K562 (cell line): ENCODE data around the gene CTIF. TPM values are rescaled to one million over a fixed set of nuclear protein-coding genes. Genes with fewer than 3 reads are reported as not detected.

Experiments
- CSDE1 ChIP-seq, 2 experiments: fragments of 450-650 bp; IDR thresholded peaks; 2 replicates each; pipeline ENCODE4 v1.6.1; 2016; ENCODE audit warnings: mild to moderate bottlenecking in 1 of 2
- ETV6 ChIP-seq, 3 experiments: fragments of 150-350 bp in 1 of 3; sonication (generic) in 1 of 3; formaldehyde crosslinking in 1 of 3; IDR thresholded peaks; 2 replicates each; pipeline versions ENCODE4 v1.6.1 to v1.8.0; 2014 to 2022; ENCODE audit warnings: borderline replicate concordance in 2 of 3, low read depth in 2 of 3, antibody characterized with exemption in 1 of 3, low read length in 1 of 3, mild to moderate bottlenecking in 1 of 3, missing genetic modification reagents in 1 of 3
- FOXK2 ChIP-seq, 2 experiments: fragments of 450-650 bp; IDR thresholded peaks in 1 of 2; conservative IDR thresholded peaks in 1 of 2; 2 replicates each; pipeline ENCODE4 v1.6.1; 2016; ENCODE audit warnings: low read depth in 2 of 2, mild to moderate bottlenecking in 1 of 2
- HMGN3 ChIP-seq: IDR thresholded peaks from 2 replicates; pipeline ENCODE4 v1.6.1; 2011; ENCODE audit warnings: borderline replicate concordance, low read depth, mild to moderate bottlenecking, mixed read lengths, low read length; ENCODE audit not compliant: insufficient read length; ENCODE audit errors: extremely low read depth
- MEF2A ChIP-seq: IDR thresholded peaks from 2 replicates; pipeline ENCODE4 v1.6.1; 2011; ENCODE audit warnings: low read depth, mild to moderate bottlenecking, low read length, moderate library complexity; ENCODE audit not compliant: control insufficient read depth
- MXD1 ChIP-seq: fragments of 250-450 bp; sonication (Bioruptor Pico); IDR thresholded peaks from 2 replicates; pipeline ENCODE4 v1.8.0; 2021; ENCODE audit warnings: borderline replicate concordance, mild to moderate bottlenecking, moderate library complexity; ENCODE audit not compliant: poor library complexity, severe bottlenecking
- NFXL1 ChIP-seq: fragments of 450-650 bp; formaldehyde crosslinking; IDR thresholded peaks from 2 replicates; pipeline ENCODE4 v1.4.0; 2021; ENCODE audit warnings: mild to moderate bottlenecking
- NR2C2 ChIP-seq, 2 experiments: fragments of 200-800 bp in 1 of 2; sonication (Bioruptor generic) in 1 of 2; sonication (generic) in 1 of 2; formaldehyde crosslinking in 1 of 2; IDR thresholded peaks; 2 replicates each; pipeline versions ENCODE4 v1.6.1 to v1.8.0; 2016 to 2022; ENCODE audit warnings: mild to moderate bottlenecking in 1 of 2, missing compliant biosample characterization in 1 of 2, missing genetic modification characterization in 1 of 2, missing genetic modification reagents in 1 of 2
- NR2F6 ChIP-seq: fragments of 450-650 bp; formaldehyde crosslinking; IDR thresholded peaks from 2 replicates; pipeline ENCODE4 v1.4.0; 2020; ENCODE audit warnings: mild to moderate bottlenecking
- PML ChIP-seq: IDR thresholded peaks from 2 replicates; pipeline ENCODE4 v1.6.1; 2012; ENCODE audit warnings: low read length, inconsistent platforms
- SP1 ChIP-seq: sonication (generic); formaldehyde crosslinking; IDR thresholded peaks from 2 replicates; pipeline ENCODE4 v1.8.1; 2022; ENCODE audit warnings: mild to moderate bottlenecking, missing genetic modification reagents
- THRAP3 ChIP-seq: fragments of 450-650 bp; IDR thresholded peaks from 2 replicates; pipeline ENCODE4 v1.6.1; 2016; ENCODE audit warnings: mild to moderate bottlenecking, inconsistent platforms, borderline replicate concordance
- ZFP30 ChIP-seq: fragments of 250-450 bp; sonication (Bioruptor Pico); IDR thresholded peaks from 2 replicates; pipeline ENCODE4 v1.8.0; 2022; ENCODE audit warnings: moderate library complexity, mild to moderate bottlenecking, inconsistent platforms, borderline replicate concordance
- ZNF3 ChIP-seq: fragments of 250-450 bp; sonication (Bioruptor Pico); IDR thresholded peaks from 2 replicates; pipeline ENCODE4 v1.5.0; 2021; ENCODE audit warnings: mild to moderate bottlenecking, moderate library complexity
- ZNF512 ChIP-seq: IDR thresholded peaks from 2 replicates; pipeline ENCODE4 v1.6.1; 2016; ENCODE audit warnings: missing genetic modification characterization, missing compliant biosample characterization
- ZNF778 ChIP-seq: fragments of 450-650 bp; formaldehyde crosslinking; IDR thresholded peaks from 2 replicates; pipeline ENCODE4 v1.4.0; 2020; ENCODE audit warnings: mild to moderate bottlenecking, moderate library complexity
- polyA plus RNA-seq, 8 experiments: library from polyadenylated mRNA; depleted of rRNA in 4 of 8; stranded (reverse) in 5 of 8; unstranded in 3 of 8; fragments of >200 nt; fragmentation: Nextera tagmentation in 2 of 8; fragmentation: Illumina TruSeq in 1 of 8; extraction: Ambion mirVana in 2 of 8; extraction: Trizol in 1 of 8; gene quantifications; 2 replicates each; pipeline versions ENCODE4 v1.2.1 to v1.2.3, GENCODE V29; 2011 to 2014; ENCODE audit warnings: inconsistent platforms in 1 of 8, missing spikeins in 1 of 8
- total RNA-seq, 7 experiments: library from RNA; depleted of rRNA in 6 of 7; stranded (reverse); fragments of >200 nt in 6 of 7; fragmentation: Illumina TruSeq in 2 of 7; extraction: Trizol in 2 of 7; gene quantifications; 2 replicates each; pipeline versions ENCODE4 v1.2.1 to v1.2.3, GENCODE V29; 2011 to 2021; ENCODE audit warnings: low replicate concordance in 1 of 7
- TF ChIP-seq, protein P1 (sequence below): sonication (generic); formaldehyde crosslinking; IDR thresholded peaks from 2 replicates; pipeline ENCODE4 v1.8.0; 2022; ENCODE audit warnings: missing genetic modification reagents, mild to moderate bottlenecking, borderline replicate concordance
- TF ChIP-seq, protein P2 (sequence below): fragments of 450-650 bp; formaldehyde crosslinking; IDR thresholded peaks from 2 replicates; pipeline ENCODE4 v1.4.0; 2020; ENCODE audit warnings: mild to moderate bottlenecking, moderate library complexity
- TF ChIP-seq, protein P3 (sequence below): fragments of 250-450 bp; sonication (Bioruptor Pico); IDR thresholded peaks from 2 replicates; pipeline ENCODE4 v1.8.0; 2022; ENCODE audit warnings: inconsistent platforms

CTIF gene
- total and polyA plus RNA-seq, 9 of the 15 experiments (the other 6 are each of a cell fraction or from before 2014, with no cell fraction given), result 0.17 to 11.5 (median 2.2) TPM

DNA sequence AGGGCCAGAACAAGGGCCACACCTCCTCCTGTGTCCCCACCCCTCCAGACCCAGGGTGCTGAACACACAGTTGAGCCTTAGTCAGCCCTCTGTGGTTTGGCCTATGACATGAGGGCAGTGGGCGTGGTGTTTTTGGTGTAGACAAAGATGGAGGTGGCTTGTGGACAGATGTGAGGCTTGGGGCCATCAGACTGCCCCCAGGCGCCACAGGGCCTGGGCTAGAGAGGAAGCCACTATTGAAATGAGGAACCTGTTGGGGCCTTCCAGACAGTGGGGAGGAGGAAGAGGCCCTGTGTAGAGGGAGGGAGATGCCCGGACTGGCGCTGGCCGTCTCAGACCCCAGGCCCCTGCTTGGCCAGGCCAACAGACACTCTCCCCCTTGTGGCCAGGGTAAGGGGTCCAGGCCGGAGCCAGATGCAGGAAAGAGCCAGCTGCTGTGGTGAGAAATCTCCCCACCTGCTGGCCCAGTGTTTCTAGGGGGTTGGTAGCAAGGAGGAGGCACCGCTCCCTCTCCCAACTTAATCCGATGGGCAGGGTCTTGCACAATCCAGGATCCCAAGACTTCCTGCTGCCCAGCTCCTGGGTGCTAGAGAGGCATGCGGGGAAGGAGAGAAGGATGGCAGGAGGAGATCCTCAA, 358.2 kb downstream of the CTIF start (continued):
- TF ChIP-seq, protein P1, sequence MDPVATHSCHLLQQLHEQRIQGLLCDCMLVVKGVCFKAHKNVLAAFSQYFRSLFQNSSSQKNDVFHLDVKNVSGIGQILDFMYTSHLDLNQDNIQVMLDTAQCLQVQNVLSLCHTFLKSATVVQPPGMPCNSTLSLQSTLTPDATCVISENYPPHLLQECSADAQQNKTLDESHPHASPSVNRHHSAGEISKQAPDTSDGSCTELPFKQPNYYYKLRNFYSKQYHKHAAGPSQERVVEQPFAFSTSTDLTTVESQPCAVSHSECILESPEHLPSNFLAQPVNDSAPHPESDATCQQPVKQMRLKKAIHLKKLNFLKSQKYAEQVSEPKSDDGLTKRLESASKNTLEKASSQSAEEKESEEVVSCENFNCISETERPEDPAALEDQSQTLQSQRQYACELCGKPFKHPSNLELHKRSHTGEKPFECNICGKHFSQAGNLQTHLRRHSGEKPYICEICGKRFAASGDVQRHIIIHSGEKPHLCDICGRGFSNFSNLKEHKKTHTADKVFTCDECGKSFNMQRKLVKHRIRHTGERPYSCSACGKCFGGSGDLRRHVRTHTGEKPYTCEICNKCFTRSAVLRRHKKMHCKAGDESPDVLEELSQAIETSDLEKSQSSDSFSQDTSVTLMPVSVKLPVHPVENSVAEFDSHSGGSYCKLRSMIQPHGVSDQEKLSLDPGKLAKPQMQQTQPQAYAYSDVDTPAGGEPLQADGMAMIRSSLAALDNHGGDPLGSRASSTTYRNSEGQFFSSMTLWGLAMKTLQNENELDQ, result no peak
- no peak for TF ChIP-seq MEF2A
- TF ChIP-seq HMGN3, result no peak
- no peak for TF ChIP-seq ZNF3 (CRISPR knock-in tag)
- no peak for TF ChIP-seq ZNF778 (CRISPR knock-in tag)
- TF ChIP-seq ZNF512, result no peak
- TF ChIP-seq ZFP30, result no peak
- TF ChIP-seq NFXL1, result no peak
- TF ChIP-seq PML, result no peak; the same call in 1 of the 2 replicates
- peak; percentile 53 for TF ChIP-seq SP1 (CRISPR knock-in tag)
- TF ChIP-seq CSDE1 (IDR thresholded peaks at IDR 0.05), result no peak
- TF ChIP-seq NR2F6 (CRISPR knock-in tag), result no peak
- TF ChIP-seq ETV6 (IDR thresholded peaks at IDR 0.05; ENCODE audit: borderline replicate concordance in 1 of 2, low read depth in 2 of 2, low read length in 1 of 2), result no peak
- TF ChIP-seq ETV6 (CRISPR knock-in tag; IDR thresholded peaks at IDR 0.05; ENCODE audit: borderline replicate concordance), result no peak
- TF ChIP-seq, protein P2, sequence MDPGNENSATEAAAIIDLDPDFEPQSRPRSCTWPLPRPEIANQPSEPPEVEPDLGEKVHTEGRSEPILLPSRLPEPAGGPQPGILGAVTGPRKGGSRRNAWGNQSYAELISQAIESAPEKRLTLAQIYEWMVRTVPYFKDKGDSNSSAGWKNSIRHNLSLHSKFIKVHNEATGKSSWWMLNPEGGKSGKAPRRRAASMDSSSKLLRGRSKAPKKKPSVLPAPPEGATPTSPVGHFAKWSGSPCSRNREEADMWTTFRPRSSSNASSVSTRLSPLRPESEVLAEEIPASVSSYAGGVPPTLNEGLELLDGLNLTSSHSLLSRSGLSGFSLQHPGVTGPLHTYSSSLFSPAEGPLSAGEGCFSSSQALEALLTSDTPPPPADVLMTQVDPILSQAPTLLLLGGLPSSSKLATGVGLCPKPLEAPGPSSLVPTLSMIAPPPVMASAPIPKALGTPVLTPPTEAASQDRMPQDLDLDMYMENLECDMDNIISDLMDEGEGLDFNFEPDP (CRISPR knock-in tag), result no peak
- no peak for TF ChIP-seq THRAP3
- TF ChIP-seq MXD1 (CRISPR knock-in tag), result no peak
- TF ChIP-seq FOXK2 (conservative IDR thresholded peaks at IDR 0.05 in 1 of 2, IDR thresholded peaks at IDR 0.05 in 1 of 2; ENCODE audit: low read depth in 2 of 2), result peak; percentile 84 to 92
- TF ChIP-seq NR2C2 (CRISPR knock-in tag; IDR thresholded peaks at IDR 0.05), result no peak
- peak; percentile 93 for TF ChIP-seq NR2C2 (tag; IDR thresholded peaks at IDR 0.05)
- TF ChIP-seq, protein P3, sequence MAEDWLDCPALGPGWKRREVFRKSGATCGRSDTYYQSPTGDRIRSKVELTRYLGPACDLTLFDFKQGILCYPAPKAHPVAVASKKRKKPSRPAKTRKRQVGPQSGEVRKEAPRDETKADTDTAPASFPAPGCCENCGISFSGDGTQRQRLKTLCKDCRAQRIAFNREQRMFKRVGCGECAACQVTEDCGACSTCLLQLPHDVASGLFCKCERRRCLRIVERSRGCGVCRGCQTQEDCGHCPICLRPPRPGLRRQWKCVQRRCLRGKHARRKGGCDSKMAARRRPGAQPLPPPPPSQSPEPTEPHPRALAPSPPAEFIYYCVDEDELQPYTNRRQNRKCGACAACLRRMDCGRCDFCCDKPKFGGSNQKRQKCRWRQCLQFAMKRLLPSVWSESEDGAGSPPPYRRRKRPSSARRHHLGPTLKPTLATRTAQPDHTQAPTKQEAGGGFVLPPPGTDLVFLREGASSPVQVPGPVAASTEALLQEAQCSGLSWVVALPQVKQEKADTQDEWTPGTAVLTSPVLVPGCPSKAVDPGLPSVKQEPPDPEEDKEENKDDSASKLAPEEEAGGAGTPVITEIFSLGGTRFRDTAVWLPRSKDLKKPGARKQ (CRISPR knock-in tag), result no peak
